ENCODE data around the gene OR1N2.

OR1N2 gene

GRCh38 chr9:122518226-122518625, 34.7 kb upstream of the OR1N2 start:
- Histone ChIP-seq H3K9me3 (ENCODE audit: control insufficient read depth, insufficient read depth, low read length) (no peaks in the 10 kb centered on the region), H3K4me2 (ENCODE audit: low read length) (no peak overlapping the region), H3K4me3 (ENCODE audit: low read length) (no peak overlapping the region), H3K9me2 (replicated peaks; ENCODE audit: control insufficient read depth, low read length) (no peaks in the 10 kb centered on the region), H4K20me1 (ENCODE audit: control insufficient read depth, insufficient read depth, low read depth, low read length) (no peaks in the 10 kb centered on the region), H3K4me1 (ENCODE audit: control insufficient read depth, low read length) (no peaks in the 10 kb centered on the region), H3K27ac (ENCODE audit: low read depth, low read length) (no peak overlapping the region), H3K27me3 (ENCODE audit: control insufficient read depth, low read length) (peaks cover 5% of the 10 kb centered on the region; the same call in 1 of the 2 replicates), H3F3A (ENCODE audit: control insufficient read depth, insufficient read depth) (no peaks in the 10 kb centered on the region), H3K79me2 (ENCODE audit: control insufficient read depth, low read length) (no peaks in the 10 kb centered on the region), H3K36me3 (ENCODE audit: control insufficient read depth, low read length) (no peaks in the 10 kb centered on the region)
- no peak for TF ChIP-seq EZH2phosphoT487 (IDR thresholded peaks at IDR 0.05; ENCODE audit: borderline replicate concordance, low read length)
- TF ChIP-seq, protein P1, sequence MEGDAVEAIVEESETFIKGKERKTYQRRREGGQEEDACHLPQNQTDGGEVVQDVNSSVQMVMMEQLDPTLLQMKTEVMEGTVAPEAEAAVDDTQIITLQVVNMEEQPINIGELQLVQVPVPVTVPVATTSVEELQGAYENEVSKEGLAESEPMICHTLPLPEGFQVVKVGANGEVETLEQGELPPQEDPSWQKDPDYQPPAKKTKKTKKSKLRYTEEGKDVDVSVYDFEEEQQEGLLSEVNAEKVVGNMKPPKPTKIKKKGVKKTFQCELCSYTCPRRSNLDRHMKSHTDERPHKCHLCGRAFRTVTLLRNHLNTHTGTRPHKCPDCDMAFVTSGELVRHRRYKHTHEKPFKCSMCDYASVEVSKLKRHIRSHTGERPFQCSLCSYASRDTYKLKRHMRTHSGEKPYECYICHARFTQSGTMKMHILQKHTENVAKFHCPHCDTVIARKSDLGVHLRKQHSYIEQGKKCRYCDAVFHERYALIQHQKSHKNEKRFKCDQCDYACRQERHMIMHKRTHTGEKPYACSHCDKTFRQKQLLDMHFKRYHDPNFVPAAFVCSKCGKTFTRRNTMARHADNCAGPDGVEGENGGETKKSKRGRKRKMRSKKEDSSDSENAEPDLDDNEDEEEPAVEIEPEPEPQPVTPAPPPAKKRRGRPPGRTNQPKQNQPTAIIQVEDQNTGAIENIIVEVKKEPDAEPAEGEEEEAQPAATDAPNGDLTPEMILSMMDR (IDR thresholded peaks at IDR 0.05; ENCODE audit: low read depth, low read length, poor library complexity, severe bottlenecking) = no peak

DNA sequence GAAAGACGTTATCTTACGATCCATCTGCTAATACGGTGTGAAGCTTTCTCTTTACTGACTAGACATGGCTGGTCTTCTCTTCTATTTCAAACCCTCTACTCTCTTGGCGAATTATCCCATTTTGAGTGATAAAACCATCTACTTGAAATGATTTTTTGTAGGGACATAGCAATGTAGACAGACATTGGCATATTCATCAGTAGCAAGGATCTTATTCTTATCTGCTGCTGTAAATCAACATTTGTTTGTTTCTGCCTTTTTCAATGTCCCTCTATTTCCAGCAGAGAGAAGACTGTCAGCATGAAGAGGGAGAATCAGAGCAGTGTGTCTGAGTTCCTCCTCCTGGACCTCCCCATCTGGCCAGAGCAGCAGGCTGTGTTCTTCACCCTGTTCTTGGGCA, 34.1 kb upstream of the OR1N2 start, which contains the start of gene OR1J4:
OR1J4 (plus strand) TSS at position 301 of the 400 bp plus-strand sequence; CDS start at position 301, 0 bp downstream.
- H3K4me1 ChIP-seq (ENCODE audit: control insufficient read depth, low read length) = no peaks in the 10 kb centered on the region
- H3K27me3 ChIP-seq (ENCODE audit: control insufficient read depth, low read length) = peaks cover 5% of the 10 kb centered on the region; the same call in 1 of the 2 replicates
- no peak within 1 kb of the TSS for H3K4me2 ChIP-seq (ENCODE audit: low read length)
- H3K4me3 ChIP-seq (ENCODE audit: low read length) = no peak within 1 kb of the TSS
- H3K36me3 ChIP-seq (ENCODE audit: control insufficient read depth, low read length) = no peaks in the 10 kb centered on the region
- TF ChIP-seq, protein P1 (IDR thresholded peaks at IDR 0.05; ENCODE audit: low read depth, low read length, poor library complexity, severe bottlenecking) = no peak
- TF ChIP-seq EZH2phosphoT487 (IDR thresholded peaks at IDR 0.05; ENCODE audit: borderline replicate concordance, low read length) = no peak
- H3F3A ChIP-seq (ENCODE audit: control insufficient read depth, insufficient read depth) = no peaks in the 10 kb centered on the region
- H3K9me2 ChIP-seq (replicated peaks; ENCODE audit: control insufficient read depth, low read length) = no peaks in the 10 kb centered on the region
- no peaks in the 10 kb centered on the region for H3K9me3 ChIP-seq (ENCODE audit: control insufficient read depth, insufficient read depth, low read length)
- no peak within 1 kb of the TSS for H3K27ac ChIP-seq (ENCODE audit: low read depth, low read length)
- no peaks in the 10 kb centered on the region for H3K79me2 ChIP-seq (ENCODE audit: control insufficient read depth, low read length)
- H4K20me1 ChIP-seq (ENCODE audit: control insufficient read depth, insufficient read depth, low read depth, low read length) = no peaks in the 10 kb centered on the region

- H3K9me3 ChIP-seq (ENCODE audit: control insufficient read depth, insufficient read depth, low read length) = no peaks in the 10 kb centered on the region
- H4K20me1 ChIP-seq (ENCODE audit: control insufficient read depth, insufficient read depth, low read depth, low read length) = no peaks in the 10 kb centered on the region
- peaks cover 5% of the 10 kb centered on the region; the same call in 1 of the 2 replicates for H3K27me3 ChIP-seq (ENCODE audit: control insufficient read depth, low read length)
Observed at GRCh38 chr9:122519376-122519775, 33.5 kb upstream of the OR1N2 start.

More at GRCh38 chr9:122519376-122519775, 33.5 kb upstream of the OR1N2 start:
- no peak overlapping the region for H3K4me2 ChIP-seq (ENCODE audit: low read length)
- H3K27ac ChIP-seq (ENCODE audit: low read depth, low read length) = no peak overlapping the region
- no peaks in the 10 kb centered on the region for H3F3A ChIP-seq (ENCODE audit: control insufficient read depth, insufficient read depth)
- no peaks in the 10 kb centered on the region for H3K79me2 ChIP-seq (ENCODE audit: control insufficient read depth, low read length)
- TF ChIP-seq, protein P1 (IDR thresholded peaks at IDR 0.05; ENCODE audit: low read depth, low read length, poor library complexity, severe bottlenecking) = no peak
- TF ChIP-seq EZH2phosphoT487 (IDR thresholded peaks at IDR 0.05; ENCODE audit: borderline replicate concordance, low read length) = no peak
- no peaks in the 10 kb centered on the region for H3K9me2 ChIP-seq (replicated peaks; ENCODE audit: control insufficient read depth, low read length)
- H3K36me3 ChIP-seq (ENCODE audit: control insufficient read depth, low read length) = no peaks in the 10 kb centered on the region
- H3K4me1 ChIP-seq (ENCODE audit: control insufficient read depth, low read length) = no peaks in the 10 kb centered on the region
- H3K4me3 ChIP-seq (ENCODE audit: low read length) = no peak overlapping the region

Data from DOHH2 (cell line).